OCI-LY3 (cell line): ENCODE results near the gene GPR55.

Experiments
- EZH2phosphoT487 ChIP-seq: fragments of 200-600 bp; shearing (Covaris generic); IDR thresholded peaks from 2 replicates; pipeline ENCODE4 v1.6.1; 2018; ENCODE audit warnings: antibody characterized with exemption, mixed run types, low read depth
- TF ChIP-seq, protein P1 (sequence below): fragments of 200-600, 300-600 bp; sonication (generic); IDR thresholded peaks from 2 replicates; pipeline ENCODE4 v1.5.1; 2014; ENCODE audit warnings: antibody characterized with exemption, low read length, low read depth

DNA sequence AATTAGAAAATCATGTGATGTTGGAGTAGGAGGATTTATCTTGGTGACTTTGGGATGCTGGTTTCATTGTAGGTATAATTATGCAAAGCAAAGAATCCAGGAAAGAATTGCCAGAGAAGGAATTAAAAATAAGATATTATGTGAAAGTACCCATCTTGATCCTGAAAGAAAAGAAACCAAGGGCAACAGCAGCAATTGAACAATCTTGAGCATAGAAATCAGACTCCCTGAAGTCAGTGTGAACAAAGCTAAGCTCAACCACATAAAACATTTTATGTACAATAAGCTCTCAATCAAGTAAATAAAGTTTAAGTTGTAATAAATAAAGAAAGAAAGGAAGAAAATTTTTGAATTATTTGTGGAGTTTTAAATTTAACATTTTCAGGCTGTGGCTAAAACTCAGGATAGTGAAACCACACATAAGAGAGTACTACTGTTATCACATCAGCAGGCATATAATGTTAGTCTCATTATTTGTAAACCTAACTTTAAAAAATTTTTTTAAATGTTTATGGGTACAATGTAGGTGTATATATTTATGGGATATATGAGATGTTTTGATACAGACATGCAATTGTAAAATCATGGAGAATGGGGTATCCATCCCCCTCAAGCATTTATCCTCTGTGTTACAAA, 32.8 kb upstream of the GPR55 start:
- TF ChIP-seq, protein P1, sequence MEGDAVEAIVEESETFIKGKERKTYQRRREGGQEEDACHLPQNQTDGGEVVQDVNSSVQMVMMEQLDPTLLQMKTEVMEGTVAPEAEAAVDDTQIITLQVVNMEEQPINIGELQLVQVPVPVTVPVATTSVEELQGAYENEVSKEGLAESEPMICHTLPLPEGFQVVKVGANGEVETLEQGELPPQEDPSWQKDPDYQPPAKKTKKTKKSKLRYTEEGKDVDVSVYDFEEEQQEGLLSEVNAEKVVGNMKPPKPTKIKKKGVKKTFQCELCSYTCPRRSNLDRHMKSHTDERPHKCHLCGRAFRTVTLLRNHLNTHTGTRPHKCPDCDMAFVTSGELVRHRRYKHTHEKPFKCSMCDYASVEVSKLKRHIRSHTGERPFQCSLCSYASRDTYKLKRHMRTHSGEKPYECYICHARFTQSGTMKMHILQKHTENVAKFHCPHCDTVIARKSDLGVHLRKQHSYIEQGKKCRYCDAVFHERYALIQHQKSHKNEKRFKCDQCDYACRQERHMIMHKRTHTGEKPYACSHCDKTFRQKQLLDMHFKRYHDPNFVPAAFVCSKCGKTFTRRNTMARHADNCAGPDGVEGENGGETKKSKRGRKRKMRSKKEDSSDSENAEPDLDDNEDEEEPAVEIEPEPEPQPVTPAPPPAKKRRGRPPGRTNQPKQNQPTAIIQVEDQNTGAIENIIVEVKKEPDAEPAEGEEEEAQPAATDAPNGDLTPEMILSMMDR: no peak
- TF ChIP-seq EZH2phosphoT487: no peak
